ENCODE results near the gene NAT9.

The NAT9 gene

DNA sequence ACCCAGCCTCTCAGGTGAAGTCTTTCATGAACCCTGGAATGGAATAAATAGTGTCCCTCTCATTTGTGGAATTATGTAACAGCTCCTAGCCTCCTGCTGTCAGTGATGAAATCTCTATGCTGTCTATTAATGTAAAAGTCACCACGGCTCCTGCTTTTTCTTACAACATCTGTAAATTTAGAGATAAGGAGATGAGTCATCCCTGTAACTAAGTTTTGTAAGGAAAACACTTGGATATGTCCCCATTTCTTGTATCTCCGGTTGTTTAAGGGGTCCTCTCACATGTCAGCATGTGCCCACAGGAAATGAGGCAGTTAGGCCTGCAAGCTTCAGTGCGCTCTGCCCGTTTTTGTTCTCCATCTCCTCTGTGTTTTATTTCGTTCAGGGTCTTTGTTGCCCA lies 2.8 kb upstream of the NAT9 start:
- FAIRE-seq: no peak

DNA sequence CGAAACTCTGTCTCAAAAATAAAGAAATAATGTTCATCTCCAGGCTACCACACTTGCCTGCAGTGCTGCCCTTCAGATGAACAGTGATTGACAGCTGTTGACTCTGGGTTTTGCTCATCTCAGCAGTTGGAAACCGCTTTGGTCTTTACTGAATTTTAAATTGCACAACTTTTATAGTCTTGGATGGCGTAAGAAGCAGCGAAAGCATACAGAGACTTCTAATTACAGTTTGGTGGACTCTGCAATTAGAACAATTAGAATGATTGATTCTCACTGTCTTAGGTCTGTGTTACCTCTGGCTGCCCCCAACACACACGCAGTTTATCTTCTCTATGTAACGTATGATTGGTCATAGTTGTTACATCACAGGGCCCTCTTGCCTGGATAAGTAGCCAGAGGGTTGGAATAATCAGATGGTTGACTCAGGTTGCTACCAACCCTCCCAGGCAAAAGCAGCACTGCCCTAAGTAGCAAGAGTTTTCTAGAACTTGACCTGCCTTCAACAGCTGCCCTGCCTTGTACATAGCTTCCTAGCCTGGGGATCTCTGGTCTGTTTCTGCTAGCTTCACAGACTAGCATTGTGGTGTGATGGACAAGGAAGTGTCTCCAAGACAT lies 1.9 kb upstream of the NAT9 start:
- FAIRE-seq: no peak

DNA sequence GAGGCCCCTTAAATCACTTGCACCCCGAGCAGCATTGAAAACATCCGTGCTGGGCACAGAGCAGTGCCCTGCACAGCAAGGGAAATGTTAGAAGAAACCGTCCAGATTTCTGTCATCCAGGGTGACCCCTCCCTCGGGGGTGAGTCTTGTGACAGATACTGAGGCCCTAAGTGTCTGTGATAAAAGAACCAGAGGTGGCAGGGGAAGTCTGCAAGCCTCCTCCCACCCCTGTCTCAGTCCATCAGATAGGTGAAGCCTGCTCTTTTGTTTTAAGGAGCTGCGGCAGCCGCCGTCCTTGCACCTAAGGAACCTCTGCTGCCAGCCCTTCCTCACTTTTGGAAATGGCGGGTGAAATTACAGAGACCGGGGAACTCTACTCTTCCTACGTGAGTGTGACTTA lies 845 bp upstream of the NAT9 start:
- no peak for FAIRE-seq

DNA sequence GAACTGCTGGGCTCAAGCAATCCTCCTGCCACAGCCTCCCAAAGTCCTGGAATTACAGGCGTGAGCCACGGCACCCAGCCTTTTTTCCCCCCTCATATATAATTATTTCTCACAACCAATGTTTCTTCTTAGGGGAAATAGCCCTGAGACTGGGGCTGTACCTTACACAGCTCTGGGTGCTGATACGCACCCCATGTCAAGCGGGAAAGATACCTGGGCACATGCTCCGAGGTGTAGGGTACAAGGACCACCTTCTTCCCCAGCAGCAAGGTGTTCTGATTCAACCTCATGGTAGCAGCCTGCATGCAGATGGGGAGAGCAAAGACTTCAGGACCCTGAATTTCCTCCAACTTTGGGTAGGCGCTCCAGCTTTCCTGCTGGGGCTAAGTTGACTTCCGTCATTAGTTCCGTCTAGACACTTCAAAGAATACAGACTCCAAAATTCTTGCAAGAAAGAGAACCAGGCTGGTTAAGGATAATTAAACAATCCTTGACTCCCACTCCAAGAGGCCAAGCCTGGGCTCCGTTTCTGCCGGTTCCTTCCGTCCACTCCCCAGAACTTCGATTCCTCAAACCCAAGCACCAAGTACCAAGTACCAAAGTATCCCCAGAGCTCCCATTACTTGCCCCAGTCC lies 619 bp downstream of the NAT9 start:
- FAIRE-seq: no peak

DNA sequence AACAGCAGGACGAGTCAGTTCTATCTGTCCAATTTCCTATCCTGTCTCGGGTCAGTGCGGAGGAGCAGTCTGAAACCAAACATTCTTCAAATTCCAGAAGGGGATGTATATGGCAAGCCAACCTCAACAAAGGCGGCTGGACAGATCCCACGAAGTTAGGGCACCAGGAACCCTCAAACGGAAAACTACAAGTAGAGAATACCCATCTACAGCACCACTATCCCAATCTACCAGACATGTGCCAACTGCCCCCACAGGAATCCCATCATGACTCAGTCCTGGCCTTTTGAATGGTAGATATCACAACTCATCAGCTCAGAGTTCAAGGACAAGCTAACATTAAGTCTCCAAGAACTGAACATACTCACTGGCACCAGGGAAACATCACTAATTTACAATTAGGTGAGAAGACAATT lies 2.3 kb downstream of the NAT9 start:
- no peak for FAIRE-seq

DNA sequence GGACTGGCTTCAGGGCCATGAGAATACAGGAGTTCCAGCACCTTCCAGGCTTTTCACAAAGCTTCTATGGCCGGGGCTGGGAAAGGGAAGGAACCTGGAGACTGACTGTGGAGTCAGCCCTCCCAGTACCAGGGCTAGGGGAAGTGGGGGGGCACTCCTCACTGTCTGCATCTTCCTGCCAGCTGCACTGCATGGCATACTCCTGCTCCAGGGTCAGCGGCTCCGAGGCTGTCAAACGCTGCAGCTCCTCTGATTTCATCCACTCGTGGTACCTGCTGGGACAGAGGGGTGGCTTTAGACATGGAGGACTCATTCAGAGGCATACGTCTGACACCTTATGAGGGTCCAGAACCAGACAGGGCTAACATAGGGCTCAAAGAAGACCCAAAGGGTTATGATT lies 2.7 kb downstream of the NAT9 start:
- no peak for FAIRE-seq

DNA sequence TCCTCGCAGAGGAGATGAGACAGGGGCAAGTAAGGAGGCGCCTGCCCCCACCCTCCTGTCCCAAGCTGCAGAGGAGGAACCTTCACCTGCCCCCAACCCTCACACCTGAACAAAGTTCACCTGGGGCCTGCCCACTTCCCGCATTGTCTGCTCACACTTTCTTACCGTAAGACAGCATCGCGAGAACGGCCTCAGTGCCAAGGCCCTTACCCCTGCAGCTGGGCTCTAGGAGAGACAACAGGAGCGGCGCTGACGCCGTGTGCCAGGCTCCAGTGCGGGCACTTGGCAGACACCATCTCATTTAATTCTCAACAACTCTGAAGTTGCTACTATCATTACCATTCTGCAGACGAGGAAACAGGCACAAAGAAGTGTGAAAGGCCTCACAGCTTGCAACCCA lies 4.1 kb downstream of the NAT9 start:
- no peak for FAIRE-seq

DNA sequence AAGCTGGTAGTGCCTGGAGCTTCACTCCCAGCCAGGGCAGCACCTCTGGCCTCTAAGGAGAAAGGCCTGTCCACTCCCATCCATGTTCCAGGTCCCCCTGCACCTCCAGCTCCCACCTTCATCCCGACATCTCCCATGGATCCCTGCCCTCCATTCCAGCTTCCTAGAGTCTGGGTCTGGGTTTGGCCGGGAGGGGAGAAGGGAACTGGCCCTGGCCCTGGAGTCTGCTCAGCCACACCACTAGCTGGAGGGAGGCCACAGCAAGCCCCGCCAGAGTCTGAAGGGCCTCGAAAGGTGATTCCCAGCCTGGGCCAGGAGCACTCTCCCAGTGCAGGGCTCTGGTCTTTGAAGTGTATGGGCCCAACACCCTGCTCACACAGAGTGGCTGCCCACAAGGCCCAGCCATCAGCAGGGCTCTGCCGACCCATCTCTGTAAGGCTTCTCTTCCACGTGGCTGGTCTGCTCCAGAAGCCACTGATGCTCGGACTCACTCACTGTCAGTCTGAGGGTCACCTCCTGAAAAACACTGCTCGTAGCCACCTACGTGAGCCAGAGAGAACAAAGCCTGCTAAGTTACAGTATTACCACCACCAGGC lies 4.7 kb downstream of the NAT9 start:
- no peak for FAIRE-seq

- no peak for FAIRE-seq
Observed at GRCh38 chr17:74770498-74771318, 5.4 kb downstream of the NAT9 start.

- no peak for FAIRE-seq
Observed at GRCh38 chr17:74769856-74770497, 6.2 kb downstream of the NAT9 start.

DNA sequence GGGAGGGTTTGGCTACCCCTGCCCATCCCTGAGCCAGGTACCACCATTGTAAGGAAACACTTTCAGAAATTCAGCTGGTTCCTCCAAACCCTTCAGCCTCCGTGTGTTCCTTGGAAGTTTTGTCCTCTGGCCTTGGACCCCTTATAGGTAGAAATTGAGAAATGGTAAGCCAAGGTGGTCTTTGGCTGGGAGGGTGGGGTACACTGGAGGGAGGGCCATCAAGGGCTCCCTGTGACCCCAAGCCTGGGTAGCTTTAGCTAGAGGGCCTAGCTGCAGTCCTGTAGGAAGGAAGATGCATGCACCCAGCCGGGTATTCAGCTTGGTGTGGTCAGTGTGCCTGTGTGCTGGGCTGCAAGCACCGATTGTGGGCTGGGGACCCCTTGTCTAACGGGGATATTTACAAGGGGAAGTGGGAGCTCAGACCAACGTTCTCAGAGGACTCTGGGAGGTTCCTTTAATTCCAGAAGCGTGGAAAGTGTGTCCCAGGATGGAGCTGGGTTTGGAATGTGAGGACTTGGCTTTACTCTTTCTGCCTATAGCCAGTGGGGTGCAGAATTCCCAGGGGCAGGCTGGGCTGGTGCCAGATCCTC lies 6.8 kb downstream of the NAT9 start:
- no peak for FAIRE-seq

GRCh38 chr17:74768763-74769114 lies 7.4 kb downstream of the NAT9 start:
- no peak for FAIRE-seq

GRCh38 chr17:74768069-74768762 lies 7.9 kb downstream of the NAT9 start:
- FAIRE-seq: no peak

GRCh38 chr17:74767111-74767516 lies 9.0 kb downstream of the NAT9 start:
- FAIRE-seq: no peak

GRCh38 chr17:74766413-74766812 lies 9.7 kb downstream of the NAT9 start:
- FAIRE-seq: no peak

DNA sequence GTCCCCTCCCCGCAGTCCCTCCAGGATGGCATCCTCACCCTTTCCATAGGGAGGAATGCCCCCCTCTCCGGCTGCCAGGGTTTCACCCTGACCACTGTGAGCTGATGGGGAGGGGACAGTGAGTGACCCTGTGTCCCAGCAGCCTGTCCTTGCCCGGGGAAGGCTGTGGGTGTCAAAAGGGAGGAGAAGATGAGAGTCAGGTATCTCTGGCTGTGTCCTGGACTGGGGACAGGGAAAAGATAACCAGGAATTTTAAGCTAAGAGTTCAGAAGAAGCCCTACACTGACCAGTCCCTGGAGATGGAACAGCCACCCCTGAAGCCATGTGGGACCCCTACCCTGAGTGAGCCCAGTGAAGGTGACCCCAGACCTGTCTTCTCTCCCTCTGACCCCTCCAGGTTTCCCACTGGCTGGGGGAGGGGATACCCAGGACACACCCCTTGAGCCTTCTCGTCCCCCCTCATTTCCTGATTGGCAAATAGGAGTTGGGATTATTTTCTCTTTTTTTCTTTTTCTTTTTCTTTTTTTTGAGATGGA lies 11.3 kb downstream of the NAT9 start:
- no peak for FAIRE-seq

GRCh38 chr17:74763565-74764387 lies 12.4 kb downstream of the NAT9 start:
- FAIRE-seq: no peak

DNA sequence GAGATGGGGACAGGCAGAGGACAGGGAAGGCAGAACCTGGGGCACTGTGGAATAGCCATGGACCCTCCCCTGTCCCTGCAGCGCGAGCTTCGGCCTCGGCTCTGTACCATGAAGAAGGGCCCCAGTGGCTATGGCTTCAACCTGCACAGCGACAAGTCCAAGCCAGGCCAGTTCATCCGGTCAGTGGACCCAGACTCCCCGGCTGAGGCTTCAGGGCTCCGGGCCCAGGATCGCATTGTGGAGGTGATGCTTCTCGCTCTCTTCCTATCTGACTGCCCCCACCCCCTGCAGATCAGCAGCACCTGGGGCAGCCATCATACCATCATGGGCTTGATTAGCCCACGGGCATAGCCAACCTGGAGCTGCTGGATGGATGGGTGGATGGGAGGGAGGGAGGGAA lies 14.2 kb downstream of the NAT9 start:
- FAIRE-seq: no peak

GRCh38 chr17:74761419-74761818 lies 14.7 kb downstream of the NAT9 start:
- FAIRE-seq: no peak

- FAIRE-seq: no peak
Observed at GRCh38 chr17:74760404-74761105, 15.6 kb downstream of the NAT9 start.

Measured in TTC549 (cell line).